Measurements from ENCODE around the gene ZFPM1.

Gene ZFPM1

GRCh38 chr16:88506723-88507122, 53.6 kb downstream of the ZFPM1 start:
- H3K4me3 ChIP-seq (ENCODE audit: low read depth, low read length), result no peak overlapping the region
- no peak for DNase-seq (ENCODE audit: low read depth)
- TF ChIP-seq CTCF (IDR thresholded peaks at IDR 0.05; ENCODE audit: control insufficient read depth, extremely low read depth, insufficient read depth), result no peak

GRCh38 chr16:88507231-88507743, 54.2 kb downstream of the ZFPM1 start:
- TF ChIP-seq CTCF (IDR thresholded peaks at IDR 0.05; ENCODE audit: control insufficient read depth, extremely low read depth, insufficient read depth), result no peak
- DNase-seq (ENCODE audit: low read depth), result no peak
- H3K4me3 ChIP-seq (ENCODE audit: low read depth, low read length), result no peak overlapping the region

- DNase-seq (ENCODE audit: low read depth), result no peak
- no peak overlapping the region for H3K4me3 ChIP-seq (ENCODE audit: low read depth, low read length)
- no peak for TF ChIP-seq CTCF (IDR thresholded peaks at IDR 0.05; ENCODE audit: control insufficient read depth, extremely low read depth, insufficient read depth)
Observed at GRCh38 chr16:88508376-88508867, 55.3 kb downstream of the ZFPM1 start.

- no peak for TF ChIP-seq CTCF (IDR thresholded peaks at IDR 0.05; ENCODE audit: control insufficient read depth, extremely low read depth, insufficient read depth)
- no peak for DNase-seq (ENCODE audit: low read depth)
- no peak overlapping the region for H3K4me3 ChIP-seq (ENCODE audit: low read depth, low read length)
Observed at GRCh38 chr16:88508868-88509748, 56.0 kb downstream of the ZFPM1 start.

GRCh38 chr16:88509749-88510069, 56.6 kb downstream of the ZFPM1 start:
- no peak overlapping the region for H3K4me3 ChIP-seq (ENCODE audit: low read depth, low read length)
- TF ChIP-seq CTCF (IDR thresholded peaks at IDR 0.05; ENCODE audit: control insufficient read depth, extremely low read depth, insufficient read depth), result no peak
- no peak for DNase-seq (ENCODE audit: low read depth)

- DNase-seq (ENCODE audit: low read depth), result peak; percentile 7
- TF ChIP-seq CTCF (IDR thresholded peaks at IDR 0.05; ENCODE audit: control insufficient read depth, extremely low read depth, insufficient read depth), result no peak
Observed at GRCh38 chr16:88510091-88510994, 57.3 kb downstream of the ZFPM1 start.

More at GRCh38 chr16:88510091-88510994, 57.3 kb downstream of the ZFPM1 start:
- H3K4me3 ChIP-seq (ENCODE audit: low read depth, low read length), result no peak overlapping the region

All from LNCaP clone FGC (cell line).